Endothelial cell of coronary artery (primary cell): ENCODE measurements around the gene CTCFL. TPM values are rescaled to one million over a fixed set of nuclear protein-coding genes. Genes with fewer than 3 reads are reported as not detected.

Experiments used
- total RNA-seq: library from RNA; depleted of rRNA; stranded (reverse); fragments of >200 nt; gene quantifications from 2 replicates; pipeline ENCODE4 v1.2.3, GENCODE V29; 2014

The CTCFL gene
- under 0.01 TPM in 1 of 2 replicates, not detected in the other for total RNA-seq

GRCh38 chr20:57524511-57525176, at the start of gene CTCFL:
Gene CTCFL (minus strand): TSS chr20:57525140. CDS start chr20:57524205, 935 bp downstream.

GRCh38 chr20:57560554-57561355, 35.8 kb upstream of the CTCFL start, which contains the start of gene PCK1:
Gene PCK1 (plus strand): TSS chr20:57561110. CDS start chr20:57561412, 302 bp downstream.

Other genes starting within 250 kb of the CTCFL start
- gene SPO11, start 195.3 kb downstream of the CTCFL start, total RNA-seq, result not detected in 2 replicates
- gene RAE1, start 173.9 kb downstream of the CTCFL start, total RNA-seq, result 27.7 TPM in 2 replicates
- 18.8 and 22.9 TPM in 2 replicates for gene RBM38, start 133.7 kb downstream of the CTCFL start, total RNA-seq
- not detected in 2 replicates for gene PCK1, start 36.0 kb upstream of the CTCFL start, total RNA-seq
- not detected in 2 replicates for gene ZBP1, start 95.3 kb upstream of the CTCFL start, total RNA-seq
- 9.3 and 13.3 TPM in 2 replicates for gene PMEPA1, start 184.9 kb upstream of the CTCFL start, total RNA-seq